HepG2 (cell line): ENCODE measurements around the gene CD300A. TPM values are rescaled to one million over a fixed set of nuclear protein-coding genes. Genes with fewer than 3 reads are reported as not detected.

ENCODE experiments used
- AKAP8 ChIP-seq: sonication (generic); formaldehyde crosslinking; IDR thresholded peaks from 2 replicates; pipeline ENCODE4 v1.5.1; 2020; ENCODE audit warnings: mild to moderate bottlenecking, missing genetic modification reagents
- CBX5 ChIP-seq: sonication (generic); formaldehyde crosslinking; IDR thresholded peaks from 2 replicates; pipeline ENCODE4 v1.4.0; 2020; ENCODE audit warnings: missing genetic modification reagents, borderline replicate concordance
- HNRNPH1 ChIP-seq: fragments of 200-400 bp; formaldehyde crosslinking; optimal IDR thresholded peaks from 2 replicates; pipeline ENCODE3; 2017; ENCODE audit warnings: mild to moderate bottlenecking, low read depth, low read length
- JUN ChIP-seq: sonication (generic); formaldehyde crosslinking; IDR thresholded peaks from 2 replicates; pipeline ENCODE4 v1.4.0; 2020; ENCODE audit warnings: mild to moderate bottlenecking, missing genetic modification reagents
- MEF2D ChIP-seq: sonication (generic); formaldehyde crosslinking; IDR thresholded peaks from 2 replicates; pipeline ENCODE4 v1.5.1; 2020; ENCODE audit warnings: mild to moderate bottlenecking, missing genetic modification reagents
- RORA ChIP-seq: sonication (generic); formaldehyde crosslinking; IDR thresholded peaks from 2 replicates; pipeline ENCODE4 v1.5.0; 2020; ENCODE audit warnings: mild to moderate bottlenecking, missing genetic modification reagents, moderate library complexity
- TFE3 ChIP-seq: IDR thresholded peaks from 2 replicates; pipeline ENCODE4 v1.6.1; 2016
- ZEB1 ChIP-seq: IDR thresholded peaks from 2 replicates; pipeline ENCODE4 v1.6.1; 2012; ENCODE audit warnings: mild to moderate bottlenecking, low read depth, inconsistent platforms; ENCODE audit not compliant: insufficient replicate concordance
- ZMYM2 ChIP-seq: sonication (generic); formaldehyde crosslinking; IDR thresholded peaks from 2 replicates; pipeline ENCODE4 v1.8.0; 2022; ENCODE audit warnings: mild to moderate bottlenecking, missing genetic modification reagents
- ZNF138 ChIP-seq: sonication (generic); formaldehyde crosslinking; IDR thresholded peaks from 2 replicates; pipeline ENCODE4 v1.5.0; 2020; ENCODE audit warnings: mild to moderate bottlenecking, low read depth, missing genetic modification reagents
- ZNF646 ChIP-seq: sonication (generic); formaldehyde crosslinking; IDR thresholded peaks from 2 replicates; pipeline ENCODE4 v1.9.0; 2021; ENCODE audit warnings: mild to moderate bottlenecking, missing genetic modification reagents
- ZNF766 ChIP-seq: sonication (generic); formaldehyde crosslinking; IDR thresholded peaks from 2 replicates; pipeline ENCODE4 v1.5.0; 2020; ENCODE audit warnings: missing genetic modification reagents, borderline replicate concordance
- polyA plus RNA-seq, 8 experiments: library from polyadenylated mRNA; depleted of rRNA in 3 of 8; stranded (reverse) in 7 of 8; unstranded in 1 of 8; fragments of >200 nt; fragmentation: Illumina TruSeq in 4 of 8; extraction: Trizol in 4 of 8; gene quantifications; 2 replicates each; pipeline versions ENCODE4 v1.2.1 to v1.2.3, GENCODE V29; 2011 to 2016; ENCODE audit warnings: low read depth in 4 of 8, missing spikeins in 1 of 8, mixed read lengths in 1 of 8; ENCODE audit not compliant: insufficient read depth in 1 of 8
- total RNA-seq, 5 experiments: library from RNA; depleted of rRNA; stranded (reverse); fragments of >200 nt; fragmentation: Illumina TruSeq; extraction: Trizol; gene quantifications; 2 replicates each; pipeline ENCODE4 v1.2.3, GENCODE V29; 2016; ENCODE audit warnings: low read depth in 1 of 5
- TF ChIP-seq, protein P1 (sequence below): sonication (generic); formaldehyde crosslinking; IDR thresholded peaks from 2 replicates; pipeline ENCODE4 v1.9.0; 2022; ENCODE audit warnings: missing genetic modification reagents, mild to moderate bottlenecking, borderline replicate concordance
- TF ChIP-seq, protein P2 (sequence below): sonication (generic); formaldehyde crosslinking; IDR thresholded peaks from 2 replicates; pipeline ENCODE4 v1.5.1; 2020; ENCODE audit warnings: mild to moderate bottlenecking, missing genetic modification reagents, moderate library complexity

CD300A gene
- total and polyA plus RNA-seq, 2 of the 13 experiments (the other 11 are each of a cell fraction or from before 2014, with no cell fraction given): not detected

DNA sequence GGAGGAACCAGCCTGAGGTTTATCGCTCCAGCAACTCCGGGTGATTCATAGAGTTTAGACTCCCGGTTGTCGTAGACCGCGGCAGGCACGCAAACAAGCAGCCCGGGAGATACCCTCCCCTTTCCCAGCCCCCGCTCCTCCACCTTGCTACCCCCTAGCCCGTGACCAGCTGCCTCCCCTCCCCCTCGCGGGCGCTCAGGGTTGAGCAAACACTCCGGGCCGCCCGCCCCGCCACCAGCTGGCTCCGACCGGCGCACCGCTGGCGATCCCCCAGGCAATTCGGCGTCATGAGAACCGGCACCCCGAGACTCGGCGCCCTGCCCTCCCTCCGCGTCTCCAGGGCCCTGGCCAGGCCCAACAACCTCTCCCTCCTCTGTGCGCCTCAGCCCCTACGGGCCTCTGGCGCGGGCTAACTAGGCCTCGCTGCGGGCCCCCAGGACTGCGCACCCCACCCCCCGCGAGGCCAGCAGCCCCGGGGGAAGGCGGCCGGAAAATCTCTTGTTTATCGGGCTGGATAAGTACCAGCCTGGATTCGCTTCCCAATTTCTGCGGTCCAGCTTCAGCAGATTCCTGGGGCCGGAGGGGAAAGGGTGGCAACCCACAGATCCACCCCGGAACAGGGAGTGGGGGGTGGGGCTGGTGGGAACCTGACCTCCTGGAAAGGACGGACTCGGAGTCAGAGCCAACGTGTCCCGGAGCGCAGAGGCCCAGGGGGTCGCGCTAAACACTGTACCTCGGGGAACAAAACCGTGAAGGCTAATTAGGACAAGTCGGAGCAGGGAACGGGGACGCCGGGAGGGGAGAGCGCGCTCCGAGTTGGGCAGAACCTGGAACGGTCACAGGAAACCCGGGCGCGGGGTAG lies 35.5 kb upstream of the CD300A start (continued):
- TF ChIP-seq ZNF138 (CRISPR knock-in tag) (0 out of 2 replicates have a peak, but pooled peaks have one; percentile 49), JUN (CRISPR knock-in tag) (no peak), AKAP8 (CRISPR knock-in tag) (peak; percentile 58; the same call in 1 of the 2 replicates), ZEB1 (peak; percentile 42), RORA (CRISPR knock-in tag) (no peak), MEF2D (CRISPR knock-in tag) (no peak; the same call in 1 of the 2 replicates), ZNF646 (CRISPR knock-in tag) (no peak), ZNF766 (CRISPR knock-in tag) (peak; percentile 92), CBX5 (CRISPR knock-in tag) (no peak; the same call in 1 of the 2 replicates), ZMYM2 (CRISPR knock-in tag) (no peak; the same call in 1 of the 2 replicates), TFE3 (CRISPR knock-in tag) (peak; percentile 96), HNRNPH1 (no peak)
- TF ChIP-seq, protein P1, sequence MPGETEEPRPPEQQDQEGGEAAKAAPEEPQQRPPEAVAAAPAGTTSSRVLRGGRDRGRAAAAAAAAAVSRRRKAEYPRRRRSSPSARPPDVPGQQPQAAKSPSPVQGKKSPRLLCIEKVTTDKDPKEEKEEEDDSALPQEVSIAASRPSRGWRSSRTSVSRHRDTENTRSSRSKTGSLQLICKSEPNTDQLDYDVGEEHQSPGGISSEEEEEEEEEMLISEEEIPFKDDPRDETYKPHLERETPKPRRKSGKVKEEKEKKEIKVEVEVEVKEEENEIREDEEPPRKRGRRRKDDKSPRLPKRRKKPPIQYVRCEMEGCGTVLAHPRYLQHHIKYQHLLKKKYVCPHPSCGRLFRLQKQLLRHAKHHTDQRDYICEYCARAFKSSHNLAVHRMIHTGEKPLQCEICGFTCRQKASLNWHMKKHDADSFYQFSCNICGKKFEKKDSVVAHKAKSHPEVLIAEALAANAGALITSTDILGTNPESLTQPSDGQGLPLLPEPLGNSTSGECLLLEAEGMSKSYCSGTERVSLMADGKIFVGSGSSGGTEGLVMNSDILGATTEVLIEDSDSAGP (CRISPR knock-in tag): 0 out of 2 replicates have a peak, but pooled peaks have one; percentile 26
- TF ChIP-seq, protein P2, sequence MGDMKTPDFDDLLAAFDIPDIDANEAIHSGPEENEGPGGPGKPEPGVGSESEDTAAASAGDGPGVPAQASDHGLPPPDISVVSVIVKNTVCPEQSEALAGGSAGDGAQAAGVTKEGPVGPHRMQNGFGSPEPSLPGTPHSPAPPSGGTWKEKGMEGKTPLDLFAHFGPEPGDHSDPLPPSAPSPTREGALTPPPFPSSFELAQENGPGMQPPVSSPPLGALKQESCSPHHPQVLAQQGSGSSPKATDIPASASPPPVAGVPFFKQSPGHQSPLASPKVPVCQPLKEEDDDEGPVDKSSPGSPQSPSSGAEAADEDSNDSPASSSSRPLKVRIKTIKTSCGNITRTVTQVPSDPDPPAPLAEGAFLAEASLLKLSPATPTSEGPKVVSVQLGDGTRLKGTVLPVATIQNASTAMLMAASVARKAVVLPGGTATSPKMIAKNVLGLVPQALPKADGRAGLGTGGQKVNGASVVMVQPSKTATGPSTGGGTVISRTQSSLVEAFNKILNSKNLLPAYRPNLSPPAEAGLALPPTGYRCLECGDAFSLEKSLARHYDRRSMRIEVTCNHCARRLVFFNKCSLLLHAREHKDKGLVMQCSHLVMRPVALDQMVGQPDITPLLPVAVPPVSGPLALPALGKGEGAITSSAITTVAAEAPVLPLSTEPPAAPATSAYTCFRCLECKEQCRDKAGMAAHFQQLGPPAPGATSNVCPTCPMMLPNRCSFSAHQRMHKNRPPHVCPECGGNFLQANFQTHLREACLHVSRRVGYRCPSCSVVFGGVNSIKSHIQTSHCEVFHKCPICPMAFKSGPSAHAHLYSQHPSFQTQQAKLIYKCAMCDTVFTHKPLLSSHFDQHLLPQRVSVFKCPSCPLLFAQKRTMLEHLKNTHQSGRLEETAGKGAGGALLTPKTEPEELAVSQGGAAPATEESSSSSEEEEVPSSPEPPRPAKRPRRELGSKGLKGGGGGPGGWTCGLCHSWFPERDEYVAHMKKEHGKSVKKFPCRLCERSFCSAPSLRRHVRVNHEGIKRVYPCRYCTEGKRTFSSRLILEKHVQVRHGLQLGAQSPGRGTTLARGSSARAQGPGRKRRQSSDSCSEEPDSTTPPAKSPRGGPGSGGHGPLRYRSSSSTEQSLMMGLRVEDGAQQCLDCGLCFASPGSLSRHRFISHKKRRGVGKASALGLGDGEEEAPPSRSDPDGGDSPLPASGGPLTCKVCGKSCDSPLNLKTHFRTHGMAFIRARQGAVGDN: peak; percentile 74
